BLaER1 (cell line): Measurements from ENCODE around the gene NLRP8.

Experiments used
- H3K27ac ChIP-seq: shearing (Covaris generic); formaldehyde crosslinking; 2 replicates; pipeline ENCODE4 v1.8.1; 2022
- H3K27me3 ChIP-seq: shearing (Covaris generic); formaldehyde crosslinking; 2 replicates; pipeline ENCODE4 v1.8.1; 2022
- H3K36me3 ChIP-seq: shearing (Covaris generic); formaldehyde crosslinking; 2 replicates; pipeline ENCODE4 v1.8.1; 2022
- H3K4me1 ChIP-seq: shearing (Covaris generic); formaldehyde crosslinking; 2 replicates; pipeline ENCODE4 v1.8.1; 2022
- H3K4me2 ChIP-seq: shearing (Covaris generic); formaldehyde crosslinking; 2 replicates; pipeline ENCODE4 v1.8.1; 2022
- H3K4me3 ChIP-seq: shearing (Covaris generic); formaldehyde crosslinking; 2 replicates; pipeline ENCODE4 v1.8.1; 2022
- H3K9ac ChIP-seq: shearing (Covaris generic); formaldehyde crosslinking; 2 replicates; pipeline ENCODE4 v1.8.1; 2022
- H3K9me3 ChIP-seq: shearing (Covaris generic); formaldehyde crosslinking; 2 replicates; pipeline ENCODE4 v1.8.1; 2022
- H4K20me1 ChIP-seq: shearing (Covaris generic); formaldehyde crosslinking; 2 replicates; pipeline ENCODE4 v1.8.1; 2022
- Cebpa-rat ChIP-seq: shearing (Covaris generic); IDR thresholded peaks from 2 replicates; pipeline ENCODE4 v1.8.1; 2022

The NLRP8 gene

DNA sequence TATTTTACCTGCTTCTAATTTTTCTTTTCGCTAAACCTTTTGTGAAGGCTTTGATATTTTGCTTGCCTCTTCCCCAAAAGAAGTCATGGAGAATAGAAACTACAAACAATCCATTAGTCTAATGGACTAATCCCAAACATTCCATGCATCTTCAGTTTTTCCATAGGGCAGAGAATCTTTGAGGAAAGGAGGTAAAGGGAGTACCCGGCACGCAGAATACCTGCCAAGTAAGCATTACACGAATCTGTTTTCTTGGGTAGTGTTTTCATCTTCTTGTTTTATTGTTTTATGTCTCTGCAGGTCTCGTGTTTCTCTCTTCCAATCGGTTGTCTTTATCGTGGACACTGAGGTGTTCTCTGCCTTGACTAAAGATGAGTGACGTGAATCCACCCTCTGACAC, at the start of gene NLRP8:
NLRP8 (plus strand) TSS at position 301 of the 400 bp plus-strand sequence.
- no peak within 1 kb of the TSS for H3K9ac ChIP-seq
- H3K9me3 ChIP-seq, result 0 out of 2 replicates have a peak, but pooled peaks cover 7% of the 10 kb centered on the region
- no peak within 1 kb of the TSS for H3K4me2 ChIP-seq

GRCh38 chr19:55898911-55899310, 48.7 kb upstream of the NLRP8 start:
- Histone ChIP-seq H3K27me3 (no peaks in the 10 kb centered on the region), H3K9ac (no peak overlapping the region), H3K4me3 (no peak overlapping the region), H4K20me1 (no peaks in the 10 kb centered on the region), H3K36me3 (no peaks in the 10 kb centered on the region), H3K4me1 (no peaks in the 10 kb centered on the region), H3K4me2 (no peak overlapping the region), H3K9me3 (no peaks in the 10 kb centered on the region), H3K27ac (no peak overlapping the region)
- no peak for TF ChIP-seq Cebpa-rat

More for the DNA sequence above, at the start of gene NLRP8:
- H4K20me1 ChIP-seq, result no peaks in the 10 kb centered on the region
- no peak for TF ChIP-seq Cebpa-rat
- H3K27ac ChIP-seq, result no peak within 1 kb of the TSS
- no peaks in the 10 kb centered on the region for H3K27me3 ChIP-seq
- no peak within 1 kb of the TSS for H3K4me3 ChIP-seq
- peaks cover 10% of the 10 kb centered on the region; the same call in 1 of the 2 replicates for H3K4me1 ChIP-seq
- no peaks in the 10 kb centered on the region for H3K36me3 ChIP-seq

- Histone ChIP-seq H3K27ac (no peak overlapping the region), H3K36me3 (no peaks in the 10 kb centered on the region), H4K20me1 (no peaks in the 10 kb centered on the region), H3K9me3 (no peaks in the 10 kb centered on the region), H3K27me3 (no peaks in the 10 kb centered on the region), H3K4me2 (no peak overlapping the region), H3K4me3 (no peak overlapping the region), H3K9ac (no peak overlapping the region), H3K4me1 (no peaks in the 10 kb centered on the region)
- TF ChIP-seq Cebpa-rat, result no peak
These were observed 46.1 kb upstream of the NLRP8 start for GRCh38 chr19:55901369-55902079.

GRCh38 chr19:55902080-55902751, 45.4 kb upstream of the NLRP8 start:
- H3K4me1 ChIP-seq, result no peaks in the 10 kb centered on the region
- no peak overlapping the region for H3K27ac ChIP-seq
- H3K9me3 ChIP-seq, result no peaks in the 10 kb centered on the region

DNA sequence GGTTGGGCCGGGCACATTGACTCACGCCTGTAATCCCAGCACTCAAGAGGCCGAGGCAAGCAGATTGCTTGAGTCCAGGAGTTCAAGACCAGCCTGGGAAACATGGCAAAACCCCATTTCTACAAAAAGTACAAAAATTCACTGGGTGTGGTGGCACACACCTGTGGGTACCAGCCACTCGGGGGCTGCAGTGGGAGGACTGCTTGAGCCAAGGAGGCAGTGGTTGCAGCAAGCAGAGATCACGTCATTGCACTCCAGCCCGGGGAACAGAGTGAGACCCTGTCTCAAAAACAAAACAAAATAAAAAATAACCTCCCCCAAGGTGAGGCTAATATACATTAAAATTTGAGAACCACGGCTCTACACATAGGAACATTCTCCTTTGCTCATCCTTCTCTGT, 40.3 kb upstream of the NLRP8 start:
- Histone ChIP-seq H3K27ac (no peak overlapping the region), H4K20me1 (no peaks in the 10 kb centered on the region), H3K27me3 (no peaks in the 10 kb centered on the region), H3K9me3 (no peaks in the 10 kb centered on the region), H3K4me3 (no peak overlapping the region), H3K4me2 (no peak overlapping the region), H3K4me1 (no peaks in the 10 kb centered on the region), H3K9ac (no peak overlapping the region), H3K36me3 (no peaks in the 10 kb centered on the region)
- no peak for TF ChIP-seq Cebpa-rat

More at GRCh38 chr19:55902080-55902751, 45.4 kb upstream of the NLRP8 start:
- Histone ChIP-seq H3K36me3 (no peaks in the 10 kb centered on the region), H4K20me1 (no peaks in the 10 kb centered on the region), H3K9ac (no peak overlapping the region), H3K4me2 (no peak overlapping the region), H3K4me3 (no peak overlapping the region), H3K27me3 (no peaks in the 10 kb centered on the region)
- TF ChIP-seq Cebpa-rat, result no peak

DNA sequence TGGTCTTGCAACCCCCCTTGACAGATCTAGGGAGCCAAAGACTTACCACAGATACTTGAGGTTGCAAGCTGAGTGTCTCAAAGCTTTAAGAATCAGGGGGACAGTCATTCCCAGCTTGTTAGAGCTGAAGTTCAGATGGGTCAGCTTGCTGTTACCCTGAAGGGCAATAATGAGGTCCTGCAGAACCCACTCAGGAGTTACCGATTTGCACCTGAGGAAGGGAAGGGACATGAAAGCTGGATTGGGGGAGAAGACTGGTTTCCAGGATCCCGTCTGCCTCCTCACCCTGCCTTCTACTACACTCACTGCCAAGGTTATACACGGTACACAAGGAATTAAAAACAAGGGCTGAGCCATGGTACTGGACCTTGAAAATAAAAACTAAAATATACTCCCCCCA, 39.9 kb upstream of the NLRP8 start:
- Histone ChIP-seq H3K27me3 (no peaks in the 10 kb centered on the region), H3K9ac (no peak overlapping the region), H4K20me1 (no peaks in the 10 kb centered on the region), H3K4me1 (no peaks in the 10 kb centered on the region), H3K27ac (no peak overlapping the region), H3K4me3 (no peak overlapping the region), H3K4me2 (no peak overlapping the region), H3K9me3 (no peaks in the 10 kb centered on the region), H3K36me3 (no peaks in the 10 kb centered on the region)
- no peak for TF ChIP-seq Cebpa-rat

GRCh38 chr19:55909801-55910200, 37.8 kb upstream of the NLRP8 start:
- no peaks in the 10 kb centered on the region for H3K36me3 ChIP-seq
- no peak overlapping the region for H3K9ac ChIP-seq
- no peaks in the 10 kb centered on the region for H4K20me1 ChIP-seq
- H3K27me3 ChIP-seq, result no peaks in the 10 kb centered on the region
- no peak overlapping the region for H3K4me3 ChIP-seq
- TF ChIP-seq Cebpa-rat, result no peak
- no peaks in the 10 kb centered on the region for H3K4me1 ChIP-seq
- no peaks in the 10 kb centered on the region for H3K9me3 ChIP-seq
- no peak overlapping the region for H3K4me2 ChIP-seq
- H3K27ac ChIP-seq, result no peak overlapping the region

DNA sequence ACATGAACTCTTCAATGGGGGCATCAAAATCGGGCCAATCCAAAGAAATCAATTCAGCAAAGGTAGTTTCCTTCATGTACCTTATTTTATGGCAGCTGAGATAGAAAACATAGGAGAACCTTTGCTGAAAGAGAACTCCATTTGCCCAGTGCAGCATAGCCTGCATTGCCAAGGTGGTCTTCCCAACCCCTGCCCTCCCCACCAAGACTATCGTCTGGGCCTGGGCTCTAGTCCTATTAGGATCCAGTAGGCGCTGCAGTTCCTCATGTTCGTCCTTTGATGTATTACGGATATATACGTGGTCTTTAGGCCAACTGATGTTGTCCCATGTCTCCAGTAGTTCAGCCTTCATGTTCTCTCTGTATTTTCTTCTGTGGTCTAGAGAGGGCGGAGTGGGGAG, 34.7 kb upstream of the NLRP8 start:
- H3K9me3 ChIP-seq, result peaks cover 8% of the 10 kb centered on the region; the same call in 1 of the 2 replicates

DNA sequence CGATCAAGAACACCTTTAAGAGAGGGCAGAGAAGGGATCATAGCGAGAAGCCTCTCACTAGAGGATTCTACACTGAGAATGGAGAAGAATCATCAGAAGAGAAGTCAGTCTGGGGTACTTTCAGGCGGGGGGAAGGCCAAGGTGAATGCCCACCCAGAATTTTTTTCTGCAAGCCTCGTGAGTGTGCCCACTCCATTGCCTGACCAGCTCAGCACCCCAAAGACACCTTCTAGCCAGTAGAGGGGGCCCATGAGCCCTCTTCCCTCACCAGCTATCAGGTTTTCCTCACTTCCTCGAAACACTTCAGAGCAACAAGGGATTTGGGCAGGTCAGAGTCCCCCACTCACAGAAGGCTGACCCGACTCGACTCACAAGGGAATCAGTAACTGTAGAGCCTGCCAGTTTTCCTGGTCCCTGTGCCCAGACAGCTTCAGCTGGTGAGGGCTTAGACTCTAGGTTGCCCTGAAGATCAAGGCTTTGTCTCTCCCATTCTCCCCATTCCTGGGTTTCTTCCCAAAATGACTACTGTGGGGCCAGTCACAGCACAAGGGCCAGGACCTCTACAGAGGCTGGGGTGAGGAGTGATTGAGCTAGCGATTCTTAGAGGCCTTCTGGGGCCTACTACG, 33.9 kb upstream of the NLRP8 start:
- Histone ChIP-seq H3K27ac (no peak overlapping the region), H4K20me1 (no peaks in the 10 kb centered on the region), H3K4me3 (no peak overlapping the region), H3K27me3 (no peaks in the 10 kb centered on the region), H3K4me1 (no peaks in the 10 kb centered on the region), H3K4me2 (no peak overlapping the region), H3K9me3 (peaks cover 8% of the 10 kb centered on the region; the same call in 1 of the 2 replicates), H3K9ac (no peak overlapping the region), H3K36me3 (no peaks in the 10 kb centered on the region)
- TF ChIP-seq Cebpa-rat, result no peak

More for the DNA sequence above, 34.7 kb upstream of the NLRP8 start:
- H4K20me1 ChIP-seq, result no peaks in the 10 kb centered on the region
- H3K27me3 ChIP-seq, result no peaks in the 10 kb centered on the region
- TF ChIP-seq Cebpa-rat, result no peak
- H3K4me1 ChIP-seq, result no peaks in the 10 kb centered on the region
- H3K4me2 ChIP-seq, result no peak overlapping the region
- H3K4me3 ChIP-seq, result no peak overlapping the region
- H3K27ac ChIP-seq, result no peak overlapping the region
- no peak overlapping the region for H3K9ac ChIP-seq
- no peaks in the 10 kb centered on the region for H3K36me3 ChIP-seq

GRCh38 chr19:55923556-55923955, 24.1 kb upstream of the NLRP8 start:
- H3K9ac ChIP-seq, result no peak overlapping the region
- H3K4me3 ChIP-seq, result no peak overlapping the region
- H3K9me3 ChIP-seq, result peaks cover 36% of the 10 kb centered on the region
- no peak overlapping the region for H3K4me2 ChIP-seq
- no peak overlapping the region for H3K27ac ChIP-seq
- H4K20me1 ChIP-seq, result no peaks in the 10 kb centered on the region
- no peak for TF ChIP-seq Cebpa-rat
- no peaks in the 10 kb centered on the region for H3K4me1 ChIP-seq
- no peaks in the 10 kb centered on the region for H3K36me3 ChIP-seq
- H3K27me3 ChIP-seq, result no peaks in the 10 kb centered on the region
